HT1080 (cell line): ENCODE results near the gene NFE2L2. TPM values are rescaled to one million over a fixed set of nuclear protein-coding genes. Genes with fewer than 3 reads are reported as not detected.
"Not testable (repeated sequence)": the region's sequence is repeated elsewhere in the genome, so short reads cannot be mapped to it uniquely, and the experiment has no call there.

Experiments
- DNase-seq: peaks from one replicate; pipeline ENCODE4 v3.0.0-alpha.2; 2015; ENCODE audit warnings: low read depth
- total RNA-seq: library from RNA; depleted of rRNA; stranded (reverse); fragments of >200 nt; shearing (Covaris generic); gene quantifications from 2 replicates; pipeline ENCODE4 v1.2.3, GENCODE V29; 2014

The NFE2L2 gene
- total RNA-seq, 1 experiment from 2014 or later = 43.0 TPM

DNA sequence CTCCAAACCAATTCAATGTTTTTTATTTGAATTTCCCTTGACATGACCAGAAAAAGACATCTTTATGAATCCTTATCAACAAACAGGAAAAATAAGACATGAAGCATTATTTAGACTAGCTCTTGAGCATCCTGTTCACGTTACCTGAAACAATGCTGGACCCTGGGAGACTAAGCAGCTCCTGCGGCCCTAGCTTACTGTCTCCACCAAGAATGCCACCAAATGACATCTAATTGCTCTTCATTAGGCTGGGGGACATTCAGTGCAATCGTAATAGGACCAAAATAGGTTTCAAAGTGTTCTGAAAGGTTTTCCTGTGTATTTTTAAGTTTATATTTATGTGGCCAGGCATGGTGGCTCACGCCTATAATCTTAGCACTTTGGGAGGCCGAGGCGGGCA is 25.5 kb downstream of the NFE2L2 start:
- no peak for DNase-seq

DNA sequence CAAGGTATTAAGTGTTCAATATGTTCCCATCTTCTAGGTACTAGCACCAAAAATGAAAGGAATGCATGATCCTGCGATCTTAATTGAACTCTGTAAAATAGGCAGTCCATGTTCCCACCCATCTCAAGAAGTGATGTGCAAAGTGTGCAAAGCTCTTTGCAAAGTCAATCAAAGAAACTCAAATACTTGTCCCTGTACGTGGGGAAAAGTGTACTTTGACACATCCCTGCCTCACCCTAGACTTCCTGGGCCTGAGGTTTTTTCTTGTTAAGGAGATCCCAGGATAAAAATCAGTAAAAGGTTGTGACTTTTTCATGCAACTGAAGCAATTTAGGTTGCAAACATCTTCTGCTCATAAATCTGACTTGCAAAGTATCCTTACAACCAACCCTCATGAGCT is 26.6 kb downstream of the NFE2L2 start:
- DNase-seq = no peak

DNA sequence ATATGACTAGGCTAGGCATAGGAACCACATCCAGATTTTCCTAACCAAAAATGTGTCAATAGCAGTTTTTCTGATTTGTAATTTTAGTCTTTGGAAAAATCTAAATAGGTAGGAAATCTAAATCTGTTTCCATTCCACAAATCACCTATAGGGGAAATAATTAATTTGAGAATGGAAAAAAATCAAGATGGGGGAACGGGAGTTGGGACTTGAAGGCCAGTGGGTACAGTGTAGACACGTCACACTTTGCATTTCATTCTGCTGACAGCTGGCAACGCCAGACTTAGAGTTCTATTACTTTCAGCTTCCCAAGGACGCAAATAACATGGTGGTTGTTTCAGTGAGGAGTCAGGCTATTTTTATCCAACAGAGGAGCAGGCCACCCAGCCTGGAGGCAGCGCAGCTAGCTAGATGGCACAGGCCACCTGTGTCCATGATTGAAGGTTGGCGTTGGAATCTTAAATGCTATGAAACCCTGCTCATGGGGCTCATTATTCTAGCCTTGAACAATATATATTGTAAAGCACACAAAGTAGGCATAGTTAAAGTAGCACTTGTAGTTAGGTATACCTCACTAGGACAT is 28.6 kb downstream of the NFE2L2 start:
- no peak for DNase-seq

DNA sequence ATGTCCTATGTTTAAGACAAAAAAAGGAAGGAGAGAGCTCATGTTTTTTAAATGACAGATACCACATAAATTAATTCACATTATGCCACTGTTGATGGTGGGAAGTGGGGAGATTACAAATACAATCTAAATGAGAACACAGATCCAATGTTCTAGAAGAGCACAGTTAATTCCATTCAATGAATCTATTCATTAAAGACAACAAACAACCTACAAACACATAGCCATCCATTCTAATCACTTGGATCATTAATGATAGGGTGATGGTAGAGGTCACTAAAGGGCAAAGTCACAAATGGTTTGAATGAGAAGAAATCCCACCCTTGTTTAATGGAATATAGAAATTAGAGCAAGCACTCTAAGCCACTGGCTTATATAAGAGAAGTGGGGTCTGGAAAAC is 30.3 kb downstream of the NFE2L2 start:
- no peak for DNase-seq

DNA sequence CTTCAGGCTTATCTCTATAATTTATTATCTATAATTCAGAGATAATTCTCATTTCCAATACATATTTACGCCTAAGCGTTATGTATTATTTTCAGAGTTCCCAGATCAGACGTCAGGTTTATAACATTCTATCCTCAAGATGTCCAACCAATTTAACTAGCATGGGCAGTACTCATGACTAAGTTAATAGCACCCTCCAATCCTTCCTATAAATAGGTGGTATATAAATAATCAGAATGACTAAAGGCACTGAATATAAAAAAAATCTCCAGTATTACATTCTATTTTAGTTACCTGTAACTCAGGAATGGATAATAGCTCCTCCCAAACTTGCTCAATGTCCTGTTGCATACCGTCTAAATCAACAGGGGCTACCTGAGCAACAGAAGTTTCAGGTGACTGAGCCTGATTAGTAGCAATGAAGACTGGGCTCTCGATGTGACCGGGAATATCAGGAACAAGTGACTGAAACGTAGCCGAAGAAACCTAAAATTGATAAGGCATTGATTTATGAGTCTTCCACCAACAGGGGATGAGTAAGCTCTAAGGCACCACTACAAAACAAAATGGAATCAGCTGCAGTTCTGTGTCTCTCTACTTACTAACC is 32.3 kb downstream of the NFE2L2 start:
- DNase-seq = no peak

DNA sequence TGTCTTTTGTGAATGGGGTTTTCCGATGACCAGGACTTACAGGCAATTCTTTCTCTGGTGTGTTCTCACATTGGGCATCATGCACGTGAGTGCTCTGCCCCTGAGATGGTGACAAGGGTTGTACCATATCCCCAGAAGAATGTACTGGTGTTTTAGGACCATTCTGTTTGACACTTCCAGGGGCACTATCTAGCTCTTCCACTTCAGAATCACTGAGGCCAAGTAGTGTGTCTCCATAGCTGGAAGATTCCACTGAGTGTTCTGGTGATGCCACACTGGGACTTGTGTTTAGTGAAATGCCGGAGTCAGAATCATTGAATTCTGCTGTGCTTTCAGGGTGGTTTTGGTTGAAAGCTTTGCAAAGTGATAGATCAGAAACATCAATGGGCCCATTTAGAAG is 33.3 kb downstream of the NFE2L2 start:
- DNase-seq = no peak

DNA sequence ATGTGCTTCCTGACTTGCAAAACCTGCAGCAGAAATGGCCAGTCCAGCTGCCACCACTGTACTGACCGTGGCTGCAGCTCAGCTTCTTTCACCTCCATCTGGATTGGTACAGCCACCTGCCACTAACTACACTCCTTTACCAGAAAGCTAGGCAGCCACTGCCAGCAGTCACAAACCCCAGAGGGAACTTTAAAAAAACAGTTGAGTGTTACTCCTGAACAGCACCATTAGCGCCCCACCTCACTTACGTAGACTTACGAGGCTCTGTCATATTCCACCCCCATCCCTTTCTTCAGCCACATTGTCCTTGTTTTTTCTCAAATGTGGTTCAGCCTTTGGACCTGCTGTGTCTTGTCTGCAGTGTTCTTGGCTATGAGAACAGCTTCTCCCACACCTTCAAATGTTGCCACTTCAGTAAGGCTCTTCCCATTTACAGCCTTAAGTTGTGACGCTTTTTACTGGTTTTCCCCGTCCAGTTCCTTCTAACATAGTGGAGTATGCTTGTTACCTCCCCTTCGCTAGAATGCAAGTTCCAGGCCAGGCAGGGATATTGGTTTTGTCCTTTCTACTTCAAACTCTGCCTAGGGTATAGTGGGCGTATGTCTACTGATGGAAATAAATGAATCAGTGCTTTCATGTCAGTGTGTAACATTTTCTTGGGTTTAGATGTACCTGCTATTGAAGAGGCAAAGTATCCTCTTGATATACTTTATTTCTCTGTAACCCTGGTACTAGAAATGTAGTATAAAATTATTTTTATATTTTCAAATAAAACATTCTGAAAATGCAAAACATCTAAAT is 34.9 kb downstream of the NFE2L2 start:
- DNase-seq = no peak

DNA sequence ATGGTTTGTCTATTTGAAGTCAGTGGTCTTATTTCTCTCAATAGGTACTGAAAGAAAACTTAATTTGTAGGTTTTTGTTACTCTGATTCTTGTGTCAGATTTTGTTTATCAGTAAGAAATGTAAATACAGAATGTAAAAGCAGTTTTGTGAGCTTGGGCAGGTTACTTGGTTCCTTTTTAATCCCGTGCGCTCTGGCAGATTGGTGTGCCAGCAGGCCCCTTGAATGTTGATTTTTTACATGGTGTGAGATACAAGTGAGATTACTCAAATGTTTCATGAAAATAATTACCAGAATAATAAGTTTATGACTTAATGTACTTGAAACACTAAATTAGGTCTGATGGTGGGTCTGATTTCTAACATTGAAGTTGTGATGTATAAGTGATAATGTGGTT is 38.6 kb downstream of the NFE2L2 start:
- DNase-seq = no peak

DNA sequence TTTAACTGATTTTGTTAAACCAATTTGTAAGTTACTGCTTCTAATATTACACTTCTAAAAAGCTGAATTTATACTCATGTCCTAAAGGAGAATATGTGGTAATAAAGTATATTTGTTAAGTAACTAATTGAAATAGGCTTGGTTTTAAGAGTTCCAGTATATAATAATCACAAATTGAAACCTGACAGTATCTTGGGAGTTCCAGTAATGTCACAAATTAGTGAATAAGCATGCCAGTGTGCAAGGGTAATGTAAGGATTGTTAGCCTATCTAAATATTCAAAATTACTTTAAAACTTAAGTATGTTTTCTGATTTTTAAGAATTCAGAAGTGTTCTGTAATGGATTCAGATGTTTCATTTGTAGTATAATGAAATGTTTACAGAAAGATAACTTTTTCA is 41.1 kb downstream of the NFE2L2 start:
- not testable (repeated sequence) for DNase-seq

DNA sequence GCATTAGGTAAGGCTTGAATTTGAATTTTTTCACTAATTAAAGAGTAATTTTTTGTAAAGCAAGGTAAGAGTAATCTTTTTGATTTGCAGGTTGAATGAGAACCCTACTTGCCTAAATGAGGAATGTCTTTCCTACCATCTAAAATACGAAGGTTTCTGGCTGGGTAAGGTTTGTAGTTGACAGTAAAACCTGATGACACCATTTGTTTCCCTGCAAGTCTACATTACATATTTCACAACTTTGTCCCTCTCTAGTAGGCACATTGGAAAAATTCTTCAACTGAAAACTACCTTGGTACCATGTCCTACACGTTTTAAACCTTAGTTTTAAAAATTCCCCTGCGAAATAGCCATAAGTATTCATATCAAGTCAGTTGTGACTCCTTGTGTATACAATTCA is 42.6 kb downstream of the NFE2L2 start:
- DNase-seq = no peak

DNA sequence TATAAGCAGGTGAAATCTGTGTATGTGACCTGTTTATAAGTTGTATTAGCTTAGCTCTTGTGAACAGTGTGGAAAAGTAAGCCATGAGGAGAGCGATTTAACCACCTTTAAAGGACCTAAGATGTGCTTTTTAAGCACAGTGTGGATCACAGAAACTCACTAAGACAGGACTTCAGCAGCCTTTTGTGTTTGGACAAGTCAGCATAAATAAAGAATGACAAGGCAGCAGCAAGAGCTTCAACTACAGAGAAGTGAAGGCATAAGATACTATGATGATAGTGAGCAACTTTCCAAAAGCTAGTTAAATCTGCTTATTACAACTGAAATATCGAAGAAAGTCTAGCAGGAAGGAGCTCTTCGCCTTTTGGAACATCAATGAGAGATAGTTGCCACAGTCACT is 43.0 kb downstream of the NFE2L2 start:
- DNase-seq = no peak

DNA sequence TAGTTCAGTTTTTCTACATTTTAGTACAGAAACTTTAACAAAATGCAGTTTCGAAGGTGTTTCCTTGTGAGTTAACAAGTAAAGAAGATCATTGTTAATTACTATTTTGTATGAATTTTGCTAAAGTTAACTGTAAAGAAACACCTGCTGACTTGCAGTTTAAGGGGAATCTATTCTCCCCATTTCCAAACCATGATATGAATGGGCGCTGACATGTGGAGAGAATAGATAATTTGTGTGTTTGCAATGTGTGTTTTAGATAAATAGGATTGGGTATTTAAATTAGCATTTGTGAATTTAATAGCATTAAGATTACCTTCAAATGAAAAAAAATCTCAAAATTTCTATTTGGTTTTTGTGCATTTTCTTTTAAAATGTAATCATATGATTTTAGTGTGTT is 44.7 kb downstream of the NFE2L2 start:
- DNase-seq = not testable (repeated sequence)

DNA sequence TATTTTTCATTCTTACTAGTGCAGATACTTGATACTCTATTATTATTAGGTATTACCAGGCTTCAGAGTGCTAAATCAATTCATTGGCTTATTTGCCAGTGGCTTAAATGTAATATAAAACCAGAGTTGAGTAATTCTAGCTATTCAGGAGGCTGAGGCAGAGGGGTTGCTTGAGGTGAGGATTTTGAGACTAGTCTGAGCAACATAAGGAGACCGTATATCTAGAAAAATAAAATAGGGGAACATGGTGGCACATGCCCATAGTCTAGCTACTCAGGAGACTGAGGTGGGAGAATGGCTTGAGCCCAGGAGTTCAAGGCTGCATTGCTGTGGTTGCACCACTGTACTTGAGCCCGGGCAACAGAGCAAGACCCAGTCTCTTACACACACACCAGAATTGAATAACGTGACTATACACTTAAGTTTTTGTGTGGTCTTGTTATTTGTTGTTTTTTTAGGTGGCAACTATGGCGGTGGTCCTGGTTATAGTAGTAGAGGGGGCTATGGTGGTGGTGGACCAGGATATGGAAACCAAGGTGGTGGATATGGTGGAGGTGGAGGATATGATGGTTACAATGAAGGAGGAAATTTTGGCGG is 47.2 kb downstream of the NFE2L2 start:
- no peak for DNase-seq

DNA sequence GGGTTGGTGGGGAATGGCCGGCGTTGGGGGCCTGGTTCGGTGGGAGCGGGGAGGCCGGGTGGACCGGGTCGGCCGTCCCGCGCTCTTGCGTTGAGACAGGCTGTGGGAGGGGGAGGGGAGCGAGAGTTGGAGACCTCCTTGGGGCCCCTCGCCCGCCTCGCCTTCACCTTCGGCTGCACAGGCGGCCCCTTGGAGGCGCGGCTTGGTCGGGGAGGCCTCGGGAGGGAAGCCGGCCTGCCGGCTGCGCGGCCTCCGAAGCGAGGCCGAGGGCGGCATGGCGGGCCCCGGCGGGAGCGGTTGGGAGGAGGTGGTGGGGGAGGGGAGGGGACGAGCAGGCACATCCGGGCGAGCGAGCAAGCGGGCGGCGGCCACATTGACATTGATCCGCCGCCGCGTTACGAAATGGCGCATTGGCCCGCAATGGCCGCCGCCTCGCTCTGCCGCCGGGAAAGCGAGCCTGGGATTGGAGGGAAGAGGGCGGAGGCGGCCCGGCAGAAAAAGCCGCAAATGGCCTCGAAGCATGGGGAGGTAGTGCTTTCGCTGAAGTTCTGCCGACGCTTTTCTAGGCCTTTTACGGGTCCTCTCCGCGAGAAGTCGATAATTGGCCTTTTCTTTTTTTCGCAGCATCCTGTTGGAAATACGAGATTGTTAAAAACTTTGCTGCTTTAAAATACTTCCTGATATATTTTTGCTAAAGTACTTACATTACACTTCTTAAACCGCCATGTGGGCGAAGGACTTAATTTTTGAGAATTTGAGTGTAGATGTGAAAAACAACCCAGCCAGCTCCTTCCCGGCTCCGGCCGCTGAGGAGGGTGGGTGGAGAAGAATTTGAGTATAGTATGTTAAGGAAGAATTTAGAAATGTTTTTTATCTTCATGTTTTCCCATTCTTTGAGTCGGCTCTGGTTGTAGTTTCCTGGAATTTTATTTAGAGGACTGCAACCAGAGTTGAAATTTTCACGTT is 51.4 kb downstream of the NFE2L2 start:
- peak; percentile 88 for DNase-seq

DNA sequence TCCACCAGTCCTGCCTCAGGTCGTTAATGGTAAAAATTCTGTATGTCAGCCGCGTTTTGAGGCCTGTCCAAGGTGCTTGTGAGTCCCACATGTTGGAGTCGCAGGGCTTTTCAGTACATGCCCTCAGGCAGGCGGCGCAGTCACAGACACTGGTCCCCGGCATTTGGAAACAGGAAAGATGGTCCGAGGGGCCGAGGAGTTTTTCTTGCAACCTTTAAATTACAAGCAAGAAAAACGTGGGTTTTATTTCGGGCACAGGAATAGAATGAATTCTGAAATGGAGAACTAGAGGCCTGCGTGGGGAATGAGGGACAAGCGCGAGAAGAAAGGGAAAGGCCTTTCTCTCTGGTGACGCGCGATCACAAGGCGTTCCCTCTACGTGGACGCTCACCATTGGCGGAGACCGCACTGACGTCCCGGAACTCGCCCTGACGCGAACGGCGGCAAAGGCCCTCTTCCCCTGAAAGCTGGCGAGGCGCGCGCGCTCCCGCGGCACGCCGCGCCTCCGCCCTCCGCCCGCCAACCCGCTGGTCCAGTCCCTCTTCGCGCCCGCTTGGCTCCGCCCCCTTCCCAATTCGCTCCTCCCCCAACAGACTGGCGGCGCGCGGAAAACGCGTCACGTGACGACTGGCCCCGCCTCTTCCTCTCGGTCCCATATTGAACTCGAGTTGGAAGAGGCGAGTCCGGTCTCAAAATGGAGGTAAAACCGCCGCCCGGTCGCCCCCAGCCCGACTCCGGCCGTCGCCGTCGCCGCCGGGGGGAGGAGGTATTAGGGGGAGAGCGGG is 52.2 kb downstream of the NFE2L2 start, which contains the start of gene HNRNPA3:
HNRNPA3 (plus strand) TSS at position 689 of the 785 bp plus-strand sequence; CDS start at position 695, 6 bp downstream.
- peak; percentile 99 for DNase-seq

DNA sequence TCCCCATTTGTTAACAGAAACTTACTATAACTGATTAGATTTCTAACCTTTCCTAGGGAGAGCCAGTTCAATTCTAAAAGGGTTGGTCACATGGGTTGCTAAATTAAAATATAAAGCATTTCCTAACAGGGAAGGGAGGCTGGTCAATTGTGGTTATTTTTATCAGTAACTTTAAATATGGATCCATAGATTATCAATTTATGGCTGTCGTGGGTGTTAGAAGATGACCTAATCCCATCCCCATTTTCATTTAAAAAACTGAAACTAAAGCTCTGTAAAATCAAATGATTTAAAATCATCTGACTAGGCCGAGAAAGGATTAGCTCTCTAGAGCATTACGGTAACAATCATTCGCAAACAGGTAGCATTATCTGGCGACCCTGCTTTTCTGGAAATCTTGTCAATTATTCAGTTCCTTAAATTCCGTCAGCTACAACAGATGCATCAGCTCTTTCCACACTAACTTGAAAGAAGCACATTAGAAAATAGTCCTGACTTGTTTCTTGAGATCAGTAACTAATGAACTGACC is 52.9 kb downstream of the NFE2L2 start:
- no peak for DNase-seq

DNA sequence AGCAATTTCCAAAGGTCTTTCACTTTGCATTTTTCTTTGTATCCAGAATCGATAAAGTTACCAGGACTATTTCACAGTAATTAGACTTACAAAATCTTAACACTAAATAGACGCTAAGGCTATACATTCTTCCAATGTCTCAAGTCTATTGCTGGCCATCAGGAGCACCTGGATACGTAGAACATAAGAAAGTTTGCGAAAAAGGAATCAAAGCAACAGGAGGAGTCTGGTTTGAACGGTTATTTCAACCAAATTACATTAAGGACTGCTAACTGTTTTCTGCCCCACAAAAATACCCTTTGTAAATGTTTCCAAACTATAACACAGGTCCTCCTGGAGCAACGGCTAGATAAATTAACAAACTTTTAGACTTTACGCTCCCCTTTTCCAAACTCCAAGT is 53.4 kb downstream of the NFE2L2 start:
- no peak for DNase-seq

DNA sequence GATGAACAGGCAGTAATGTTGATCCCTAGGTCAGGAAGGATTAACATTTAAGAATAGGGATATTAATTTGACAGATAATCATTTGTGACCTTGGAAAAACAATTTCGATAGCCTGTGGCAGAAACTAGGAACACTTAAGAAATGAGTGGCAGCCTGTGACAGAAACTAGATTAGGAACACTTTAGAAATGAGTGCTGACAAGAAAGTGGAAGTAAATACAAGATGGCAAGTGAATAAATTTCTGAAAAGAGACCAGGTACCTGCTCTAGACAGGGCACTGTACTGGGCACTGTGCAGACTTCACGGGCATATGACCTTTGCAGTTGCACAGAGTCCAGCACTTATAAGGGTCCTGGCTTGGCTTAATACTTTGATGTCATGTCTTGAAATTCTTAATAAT is 57.4 kb downstream of the NFE2L2 start:
- no peak for DNase-seq

DNA sequence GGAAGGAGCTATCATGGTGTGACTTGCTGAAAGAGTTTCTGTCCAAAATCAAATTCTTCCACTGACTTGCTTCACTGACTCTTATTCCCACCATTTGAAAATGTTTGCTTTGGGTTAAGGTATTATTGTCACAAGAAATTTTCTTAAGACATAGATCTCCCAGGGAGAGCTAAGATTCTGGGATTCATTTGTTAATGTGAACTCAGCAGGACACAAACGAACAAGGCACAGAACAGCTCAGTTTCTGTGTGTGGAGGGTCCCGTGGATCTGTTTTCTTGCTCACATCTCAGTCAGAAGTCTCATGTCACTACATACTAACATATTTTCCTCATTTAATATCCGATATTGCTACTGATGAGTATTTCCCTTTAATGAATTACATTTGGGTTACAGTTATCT is 60.1 kb downstream of the NFE2L2 start:
- no peak for DNase-seq

DNA sequence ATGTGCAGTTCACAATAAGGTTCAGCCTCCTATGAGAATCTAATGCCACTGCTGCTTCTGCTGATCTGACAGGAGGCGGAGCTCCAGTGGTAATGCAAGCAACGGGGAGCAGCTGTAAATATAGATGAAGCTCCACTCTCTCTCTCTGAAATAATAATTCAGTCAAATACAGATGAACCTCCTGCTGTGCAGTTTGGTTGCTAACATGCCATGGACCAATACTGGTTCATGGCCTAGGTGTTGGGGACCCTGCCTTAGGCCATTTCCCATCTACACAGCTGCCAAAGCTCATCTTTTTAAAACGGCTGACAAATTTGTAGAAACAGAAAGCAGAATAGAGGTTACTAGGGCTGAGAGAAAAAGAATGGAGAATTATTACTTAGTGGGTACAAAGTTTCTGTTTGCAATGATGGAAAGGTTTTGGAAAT is 62.6 kb downstream of the NFE2L2 start:
- DNase-seq = no peak
